HuH-7 (cell line): ENCODE data around the gene OR4K2.
"Not testable (repeated sequence)": the region's sequence is repeated elsewhere in the genome, so short reads cannot be mapped to it uniquely, and the experiment has no call there.

Experiments used
- DNase-seq: peaks from one replicate; pipeline ENCODE4 v3.0.0; 2011; ENCODE audit warnings: low spot score

The OR4K2 gene, protein sequence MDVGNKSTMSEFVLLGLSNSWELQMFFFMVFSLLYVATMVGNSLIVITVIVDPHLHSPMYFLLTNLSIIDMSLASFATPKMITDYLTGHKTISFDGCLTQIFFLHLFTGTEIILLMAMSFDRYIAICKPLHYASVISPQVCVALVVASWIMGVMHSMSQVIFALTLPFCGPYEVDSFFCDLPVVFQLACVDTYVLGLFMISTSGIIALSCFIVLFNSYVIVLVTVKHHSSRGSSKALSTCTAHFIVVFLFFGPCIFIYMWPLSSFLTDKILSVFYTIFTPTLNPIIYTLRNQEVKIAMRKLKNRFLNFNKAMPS

GRCh38 chr14:19874842-19875241 lies at the start of gene OR4K2:
TSS of gene OR4K2 (plus strand) at chr14:19875142. CDS start at chr14:19876268, 1,126 bp downstream.
- DNase-seq, result no peak

DNA sequence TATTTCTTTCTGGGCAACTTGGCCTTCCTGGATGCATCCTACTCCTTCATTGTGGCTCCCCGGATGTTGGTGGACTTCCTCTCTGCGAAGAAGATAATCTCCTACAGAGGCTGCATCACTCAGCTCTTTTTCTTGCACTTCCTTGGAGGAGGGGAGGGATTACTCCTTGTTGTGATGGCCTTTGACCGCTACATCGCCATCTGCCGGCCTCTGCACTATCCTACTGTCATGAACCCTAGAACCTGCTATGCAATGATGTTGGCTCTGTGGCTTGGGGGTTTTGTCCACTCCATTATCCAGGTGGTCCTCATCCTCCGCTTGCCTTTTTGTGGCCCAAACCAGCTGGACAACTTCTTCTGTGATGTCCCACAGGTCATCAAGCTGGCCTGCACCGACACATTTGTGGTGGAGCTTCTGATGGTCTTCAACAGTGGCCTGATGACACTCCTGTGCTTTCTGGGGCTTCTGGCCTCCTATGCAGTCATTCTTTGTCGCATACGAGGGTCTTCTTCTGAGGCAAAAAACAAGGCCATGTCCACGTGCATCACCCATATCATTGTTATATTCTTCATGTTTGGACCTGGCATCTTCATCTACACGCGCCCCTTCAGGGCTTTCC lies 47.2 kb upstream of the OR4K2 start:
- DNase-seq, result not testable (repeated sequence)

DNA sequence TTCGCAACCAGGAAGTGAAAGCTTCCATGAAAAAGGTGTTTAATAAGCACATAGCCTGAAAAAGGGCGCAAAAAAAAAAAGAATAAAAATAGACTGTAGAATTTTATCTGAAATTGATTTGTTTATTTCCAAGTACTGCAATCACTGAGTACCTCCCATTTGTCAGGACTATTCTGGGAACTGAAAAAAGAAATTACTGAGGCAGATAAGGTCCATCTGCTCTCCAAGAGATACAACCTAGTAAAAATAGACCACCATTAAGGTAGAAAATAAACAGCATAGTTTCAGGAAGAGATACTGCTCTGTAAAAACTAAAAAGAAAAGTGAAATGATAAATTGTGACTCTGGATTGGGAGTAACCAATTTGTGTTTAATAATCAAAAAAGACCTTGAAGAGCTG lies 46.6 kb upstream of the OR4K2 start:
- no peak for DNase-seq

- DNase-seq, result not testable (repeated sequence)
These were observed 40.6 kb upstream of the OR4K2 start for GRCh38 chr14:19834203-19834848.

DNA sequence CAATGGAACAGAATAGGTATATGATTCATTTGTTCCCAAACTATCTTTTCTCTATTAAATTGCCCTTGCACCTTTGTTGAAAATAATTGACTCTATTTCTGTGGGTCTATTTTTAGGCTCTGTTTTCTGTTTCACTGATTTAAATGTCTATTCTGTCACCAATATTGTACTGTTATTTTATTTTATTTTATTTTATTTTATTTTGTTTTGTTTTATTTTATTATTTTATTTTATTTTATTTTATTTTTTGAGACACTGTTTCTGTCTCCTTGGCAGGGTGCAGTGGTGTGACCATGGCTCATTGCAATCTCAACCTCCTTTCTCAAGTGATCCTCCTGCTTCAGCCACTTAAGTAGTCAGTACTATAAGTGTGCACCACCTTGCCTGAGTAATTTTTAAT lies 36.5 kb upstream of the OR4K2 start:
- no peak for DNase-seq

DNA sequence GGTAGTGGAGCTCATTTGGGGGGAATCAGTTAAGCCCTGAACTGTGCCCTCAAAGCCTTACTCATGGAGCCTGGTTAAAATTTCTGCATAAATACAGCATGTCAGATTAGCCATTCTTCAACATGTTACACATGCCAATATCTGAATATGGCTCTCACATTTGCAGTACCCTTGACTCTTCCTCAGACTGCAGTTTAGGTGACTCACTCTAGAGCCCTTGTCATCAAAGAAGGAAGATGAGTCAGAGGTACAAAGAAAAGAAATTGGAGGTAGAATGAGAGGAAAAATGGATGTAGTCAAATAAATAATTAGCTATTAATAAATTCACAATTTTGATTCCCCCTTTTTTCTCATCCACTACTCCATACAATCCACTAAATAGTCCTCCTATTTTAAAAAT lies 23.6 kb upstream of the OR4K2 start:
- DNase-seq, result no peak

DNA sequence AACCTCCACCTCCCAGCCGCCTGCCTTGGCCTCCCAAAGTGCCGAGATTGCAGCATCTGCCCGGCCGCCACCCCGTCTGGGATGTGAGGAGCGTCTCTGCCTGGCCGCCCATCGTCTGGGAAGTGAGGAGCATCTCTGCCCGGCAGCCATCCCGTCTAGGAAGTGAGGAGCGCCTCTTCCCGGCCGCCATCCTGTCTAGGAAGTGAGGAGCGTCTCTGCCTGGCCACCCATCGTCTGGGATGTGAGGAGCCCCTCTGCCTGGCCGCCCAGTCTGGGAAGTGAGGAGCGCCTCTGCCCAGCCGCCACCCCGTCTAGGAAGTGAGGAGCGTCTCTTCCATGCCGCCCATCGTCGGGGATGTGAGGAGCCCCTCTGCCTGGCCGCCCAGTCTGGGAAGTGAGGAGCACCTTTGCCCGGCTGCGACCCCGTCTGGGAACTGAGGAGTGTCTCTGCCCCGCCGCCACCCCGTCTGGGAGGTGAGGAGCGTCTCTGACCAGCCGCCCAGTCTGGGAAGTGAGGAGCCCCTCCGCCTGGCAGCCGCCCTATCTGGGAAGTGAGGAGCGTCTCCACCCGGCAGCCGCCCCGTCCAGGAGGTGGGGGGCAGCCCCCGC lies 8.8 kb upstream of the OR4K2 start:
- not testable (repeated sequence) for DNase-seq

GRCh38 chr14:19873178-19873577 lies 1.8 kb upstream of the OR4K2 start:
- no peak for DNase-seq

DNA sequence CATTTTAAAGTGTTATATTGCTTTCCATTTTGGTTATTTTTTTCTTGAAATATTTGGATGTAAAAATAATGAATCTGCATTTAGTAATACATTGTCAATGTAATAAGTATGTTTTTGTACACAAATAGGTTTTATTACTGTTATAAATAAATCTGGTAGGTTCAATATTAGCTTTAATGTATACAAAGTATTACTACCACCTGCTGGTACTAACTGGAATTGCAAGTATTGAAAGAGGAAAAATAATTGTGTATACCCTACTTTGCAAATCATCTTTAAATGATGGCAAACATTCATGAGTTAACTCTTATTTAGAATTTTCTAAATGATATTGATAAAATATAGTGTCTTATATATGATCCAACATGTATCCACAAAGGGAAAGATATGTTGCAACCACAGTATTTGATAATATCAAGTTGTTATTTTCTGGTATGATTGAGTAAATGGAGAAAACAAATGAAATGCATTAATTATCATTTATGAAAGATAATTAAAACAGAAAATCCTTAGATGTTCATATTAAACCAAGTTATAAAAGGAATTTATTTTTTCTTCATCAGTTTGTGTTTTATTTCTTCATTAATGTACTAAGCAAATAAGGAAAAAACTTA lies 3.2 kb downstream of the OR4K2 start:
- DNase-seq, result no peak

DNA sequence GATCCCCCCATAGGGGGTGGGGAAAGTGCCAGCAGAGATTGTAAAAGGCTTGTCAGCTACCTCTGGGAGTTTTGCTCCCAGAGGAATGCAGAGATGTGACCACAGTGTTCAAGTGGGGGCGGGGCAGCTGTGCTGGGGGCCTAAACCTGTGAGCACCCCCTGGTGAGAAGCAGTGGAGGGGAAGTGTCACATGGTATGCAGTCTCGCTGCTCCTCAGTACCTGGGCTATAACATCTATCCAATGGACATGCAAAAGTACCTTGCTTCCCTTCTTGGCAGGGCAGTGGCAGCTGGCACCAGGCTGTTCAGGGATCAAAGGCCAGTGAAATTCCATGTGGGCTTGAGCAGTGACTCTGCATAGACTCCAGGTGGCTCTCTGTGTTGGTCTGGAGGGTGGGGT lies 20.3 kb downstream of the OR4K2 start:
- DNase-seq, result no peak

GRCh38 chr14:19900999-19901398 lies 26.1 kb downstream of the OR4K2 start:
- no peak for DNase-seq

GRCh38 chr14:19902409-19902808 lies 27.5 kb downstream of the OR4K2 start:
- DNase-seq, result no peak

- DNase-seq, result no peak
These were observed 31.7 kb downstream of the OR4K2 start for GRCh38 chr14:19906665-19907064.

DNA sequence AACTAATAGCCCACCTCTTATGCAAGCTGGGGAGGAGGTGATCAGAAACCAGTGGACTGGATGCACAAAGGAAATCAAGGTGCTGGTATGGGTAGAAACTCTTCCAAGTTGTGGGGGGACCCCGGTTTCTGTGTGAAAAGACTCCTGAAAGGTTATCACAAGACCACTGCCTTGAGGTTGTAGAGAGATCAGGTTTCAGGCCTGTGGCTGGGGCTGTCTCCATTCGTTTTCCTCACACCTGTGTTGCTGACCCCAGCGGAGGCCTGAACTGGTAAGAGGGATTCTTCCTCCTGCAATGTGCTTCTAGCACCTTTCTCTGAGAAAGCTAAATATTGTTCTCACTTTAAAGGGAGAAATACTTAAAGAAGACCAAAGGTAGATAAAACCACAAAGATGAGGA lies 36.2 kb downstream of the OR4K2 start:
- DNase-seq, result no peak

DNA sequence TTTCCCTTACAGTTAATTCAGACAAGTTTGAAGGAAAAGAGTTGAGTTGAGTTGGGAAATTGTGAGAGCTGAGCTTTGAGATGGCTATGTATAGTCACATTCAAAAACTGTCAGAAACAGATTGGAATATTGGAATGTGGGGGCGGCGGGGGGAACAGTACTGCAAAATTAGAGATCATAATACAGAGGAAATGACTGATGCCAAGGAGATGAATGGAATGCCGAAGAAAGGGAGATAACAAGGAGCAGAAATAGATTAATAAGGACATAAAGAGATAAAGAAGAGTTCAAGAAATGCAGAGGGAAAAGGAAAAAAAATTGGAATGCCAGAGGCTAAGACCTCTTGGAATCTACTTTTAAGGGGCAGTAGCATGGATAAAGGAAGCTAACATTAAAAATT lies 42.3 kb downstream of the OR4K2 start:
- no peak for DNase-seq

GRCh38 chr14:19917955-19918518 lies 43.1 kb downstream of the OR4K2 start:
- DNase-seq, result peak; percentile 11

DNA sequence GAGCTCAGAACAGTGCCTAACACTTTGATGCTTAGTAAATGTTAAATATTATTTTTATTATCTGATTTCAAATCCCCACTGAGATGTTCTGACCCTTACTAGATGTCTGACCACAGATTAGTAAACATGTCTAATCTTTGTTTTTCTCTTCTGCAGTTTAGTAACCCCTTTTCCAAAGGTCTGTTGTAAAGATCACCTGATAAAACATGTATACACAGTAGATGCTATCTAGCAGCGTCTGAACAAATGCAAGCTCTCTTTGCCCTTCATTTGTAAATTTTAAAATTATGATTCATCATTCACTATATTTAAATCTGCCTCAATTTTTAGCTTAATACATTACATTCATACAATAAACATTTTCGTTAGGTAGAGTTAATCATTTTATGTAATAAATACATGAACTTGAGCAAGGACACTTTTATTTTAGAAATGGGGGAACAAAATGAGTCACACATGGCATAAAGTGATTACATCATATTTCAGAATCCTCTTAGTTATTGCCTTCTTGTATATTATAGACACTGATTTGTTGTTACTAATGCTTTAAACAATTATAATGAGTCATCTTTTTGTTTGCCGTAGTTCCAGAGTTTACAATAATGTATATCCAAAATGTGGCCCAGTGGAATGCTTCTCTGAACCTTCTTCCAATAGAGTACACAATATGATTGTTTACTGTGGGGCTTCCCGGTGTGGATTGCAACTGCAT lies 43.8 kb downstream of the OR4K2 start:
- no peak for DNase-seq

- DNase-seq, result no peak
These were observed 45.2 kb downstream of the OR4K2 start, which contains the start of gene OR4K5 for GRCh38 chr14:19920021-19920657. TSS of gene OR4K5 (plus strand) at chr14:19920607. CDS start at chr14:19920607, 0 bp downstream.

- no peak for DNase-seq
These were observed 55.7 kb downstream of the OR4K2 start, which contains the start of gene OR4K1 for GRCh38 chr14:19930617-19931016. TSS of gene OR4K1 (plus strand) at chr14:19930917. CDS start at chr14:19935667, 4,750 bp downstream.
